ENCODE measurements around the gene DPP10.

Gene DPP10

DNA sequence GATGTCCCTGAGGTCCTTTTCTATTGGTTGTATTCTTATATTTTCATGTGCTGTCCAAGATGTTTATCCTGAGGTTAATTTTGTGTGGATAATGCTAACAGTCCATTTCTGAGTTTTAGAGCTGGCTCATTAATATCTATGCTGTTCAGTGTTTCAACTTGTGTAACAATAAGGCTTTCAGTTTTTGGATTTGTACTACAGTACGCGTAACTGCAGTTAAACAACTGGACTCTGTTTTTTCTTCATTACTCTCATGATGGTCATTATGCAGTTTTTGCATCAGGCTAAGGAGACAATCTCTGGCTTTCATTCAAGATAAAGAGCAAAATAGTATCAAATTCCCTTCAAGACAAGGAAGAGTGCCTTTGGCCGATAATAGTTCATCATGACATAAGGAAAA, 1364.8 kb downstream of the DPP10 start:
- DNase-seq: no peak

DNA sequence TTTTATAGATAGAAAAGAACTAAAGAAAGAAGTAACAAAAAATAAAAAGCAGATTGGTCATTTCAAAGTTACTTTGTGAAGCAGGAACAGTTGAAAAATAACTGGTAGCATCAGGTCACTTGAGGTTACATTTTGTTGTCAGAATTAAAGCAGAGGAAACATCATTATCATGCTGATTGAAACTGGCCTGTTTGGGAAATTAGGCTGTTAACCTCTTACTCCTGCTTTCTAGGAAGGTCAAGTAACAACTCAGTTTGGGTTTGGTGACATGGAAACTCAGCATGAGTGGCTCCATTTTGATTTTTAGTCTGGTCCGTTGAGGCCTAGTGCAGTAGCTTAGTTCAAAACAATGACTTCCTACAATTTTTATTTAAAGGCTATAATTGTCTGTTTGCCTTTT, 1383.5 kb downstream of the DPP10 start:
- DNase-seq: no peak

DNA sequence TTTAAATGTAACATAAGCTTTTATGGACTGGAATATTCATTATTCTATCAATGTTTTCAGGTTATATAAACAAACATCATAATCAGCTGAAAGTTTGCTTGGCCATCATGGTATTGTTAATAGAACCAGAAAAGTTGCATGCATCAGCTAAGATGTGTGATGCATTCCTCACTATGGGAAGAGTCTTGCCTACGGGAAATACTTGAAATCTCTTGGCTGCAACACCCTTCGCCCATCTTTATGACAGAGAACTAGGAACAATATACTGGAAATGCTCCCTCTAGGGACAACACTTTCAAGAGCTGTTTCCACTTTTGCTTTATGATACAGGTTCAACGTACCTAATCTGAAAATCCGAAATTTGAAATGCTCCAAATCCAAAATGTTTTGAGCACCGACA, 1390.8 kb downstream of the DPP10 start:
- no peak for DNase-seq

DNA sequence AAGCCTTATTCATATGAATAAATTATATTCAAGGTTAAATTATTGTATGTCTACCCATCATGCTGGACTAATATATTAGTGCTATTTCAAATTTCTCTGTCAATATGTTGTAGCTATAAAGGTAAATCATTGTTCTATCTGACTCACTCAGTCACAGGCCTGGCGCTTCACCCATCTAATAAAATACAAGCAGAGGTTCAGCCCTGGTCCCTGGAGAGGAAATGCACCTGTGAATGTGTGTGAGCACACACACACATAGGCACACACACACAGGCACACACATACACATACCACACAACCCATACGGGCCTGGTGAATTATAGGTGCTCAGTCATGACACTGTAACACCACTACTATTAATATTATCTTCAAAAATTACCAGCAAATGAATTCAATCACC, 1396.1 kb downstream of the DPP10 start:
- DNase-seq: no peak

- DNase-seq: no peak
Measured at GRCh38 chr2:115842306-115842705, 1399.9 kb downstream of the DPP10 start.

DNA sequence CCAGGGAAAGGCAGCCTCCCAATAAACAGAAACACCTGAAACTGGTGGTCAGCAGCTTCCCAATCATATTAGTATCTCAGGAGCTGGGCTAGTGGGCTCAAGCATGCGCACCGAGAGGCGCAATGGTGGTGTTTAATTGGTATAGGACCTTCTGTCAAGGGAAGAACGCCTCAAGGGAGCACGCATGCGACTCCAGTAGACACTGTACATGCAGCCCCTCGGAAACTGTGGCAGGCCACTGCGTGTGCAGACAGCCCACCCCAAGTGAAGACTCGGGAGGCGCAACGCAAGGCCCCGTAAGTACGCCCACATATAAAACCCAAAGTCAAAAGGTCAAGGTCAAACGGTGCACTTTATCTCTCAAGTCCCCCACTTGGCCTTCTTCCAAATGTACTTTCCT, 1405.8 kb downstream of the DPP10 start:
- DNase-seq: no peak

GRCh38 chr2:115867024-115867423, 1424.6 kb downstream of the DPP10 start:
- no peak for DNase-seq

- no peak for DNase-seq
Measured at GRCh38 chr2:115874427-115874826, 1432.0 kb downstream of the DPP10 start.

DNA sequence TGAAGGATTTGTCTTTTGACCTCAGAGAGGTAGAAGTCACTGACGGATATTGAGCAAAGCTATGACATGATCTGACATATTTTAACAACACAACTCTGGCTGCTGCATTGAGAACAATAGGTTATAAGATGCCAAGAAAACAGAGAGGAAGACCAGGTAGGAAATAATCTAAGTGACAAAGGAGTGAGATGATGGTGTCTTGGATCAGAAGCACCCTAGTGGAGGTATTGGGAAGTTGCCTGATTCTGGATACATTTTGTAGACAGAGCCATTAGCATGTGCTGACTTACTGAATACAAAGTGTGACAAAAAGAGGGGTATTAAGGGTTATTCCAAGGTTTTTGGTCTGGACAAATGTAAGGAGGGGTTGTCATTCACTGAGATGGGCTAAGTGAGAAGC, 1438.1 kb downstream of the DPP10 start:
- no peak for DNase-seq

DNA sequence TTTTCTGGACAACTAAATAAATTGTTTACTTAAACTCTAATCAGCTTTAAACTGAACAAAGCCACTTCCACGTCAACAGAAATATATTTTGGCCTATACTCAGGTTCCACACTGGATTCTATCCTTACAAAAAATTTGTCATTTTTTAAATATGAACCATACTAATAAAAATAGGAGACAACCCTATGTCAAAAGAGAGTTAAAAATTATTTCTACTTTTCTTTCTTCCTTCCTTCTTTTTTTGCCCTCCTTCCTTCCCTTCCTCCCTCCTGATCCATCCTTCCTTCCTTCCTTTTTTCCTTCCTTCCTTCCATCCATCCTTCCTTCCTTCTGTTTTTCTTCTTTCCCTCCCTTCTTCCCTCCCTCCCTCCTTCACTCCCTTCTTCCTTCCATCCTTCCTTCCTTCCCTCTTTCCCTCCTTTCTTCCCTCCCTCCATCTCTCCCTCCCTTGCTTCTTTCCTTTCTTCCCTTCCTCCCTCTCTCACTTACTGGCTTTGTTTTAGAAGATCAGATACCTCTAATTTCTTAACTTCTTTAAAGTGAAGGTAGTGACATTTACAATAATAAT, 1444.9 kb downstream of the DPP10 start:
- no peak for DNase-seq
